Measurements from ENCODE around the gene PNPLA7. TPM values are rescaled to one million over a fixed set of nuclear protein-coding genes. Genes with fewer than 3 reads are reported as not detected.

PNPLA7 gene
- total and polyA plus RNA-seq, 7 donors: 1.8 to 12.2 (median 8.2) TPM

DNA sequence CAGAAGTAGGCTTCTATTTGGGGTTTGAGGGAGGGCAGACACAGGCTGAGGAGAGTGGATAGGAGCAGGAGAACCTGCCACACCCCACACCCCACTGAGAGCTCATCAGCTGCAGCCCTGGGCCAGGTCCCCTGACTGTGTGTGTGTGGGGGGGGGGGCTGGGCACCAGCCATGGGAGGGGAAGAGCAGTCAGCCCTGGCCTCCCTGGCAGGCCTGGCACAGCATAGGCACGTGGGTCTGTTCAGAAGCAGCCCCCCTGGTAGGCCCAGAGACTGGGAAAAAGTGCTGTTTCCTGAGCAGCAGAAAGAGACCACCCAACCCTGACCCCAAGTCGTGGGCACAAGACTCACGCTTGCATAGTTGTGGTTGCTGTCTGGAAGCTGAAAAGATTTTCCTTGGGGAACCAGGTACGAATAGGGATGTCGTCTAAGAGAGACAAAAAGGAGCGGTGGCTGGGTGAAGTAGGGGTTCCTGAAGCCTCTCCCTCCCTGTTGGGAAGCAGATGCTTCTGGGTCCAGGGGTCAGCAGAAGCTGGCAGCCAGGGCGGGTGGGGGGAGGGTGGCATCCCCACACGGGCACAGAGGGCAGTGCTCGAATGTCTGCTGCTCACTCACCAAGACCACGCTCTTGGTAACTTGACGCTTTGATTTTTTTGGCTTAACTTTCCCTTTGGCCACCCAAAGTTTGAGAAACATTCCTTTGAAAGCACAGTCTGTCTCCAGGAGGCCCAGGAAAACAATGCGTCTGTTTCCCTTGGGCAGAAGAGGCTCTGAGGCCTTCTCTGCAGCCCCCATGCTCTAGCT is 93.9 kb downstream of the PNPLA7 start:
- intact Hi-C loops (cut with DNase I): loop anchor here (5.0 to 10.0 kb wide), 2 partner anchors 34 to 149 kb away; partner anchors contain the start of genes ARRDC1, EXD3 and NOXA1
- DNase-seq: no peak
- Histone ChIP-seq H3K4me1 (peaks cover 0 to 52% (median 42%) of the 10 kb centered on the region in 4 donors), H3K27me3 (no peaks in the 10 kb centered on the region), H3K9me3 (no peaks in the 10 kb centered on the region), H3K27ac (no peak overlapping the region), H3K36me3 (peaks cover 0 to 11% (median 3%) of the 10 kb centered on the region in 4 donors), H3K4me3 (no peak overlapping the region)
- TF ChIP-seq EP300 (IDR thresholded peaks at IDR 0.05) (no peak), POLR2AphosphoS5 (IDR thresholded peaks at IDR 0.05) (no peak), POLR2A (IDR thresholded peaks at IDR 0.05) (no peak)
- TF ChIP-seq, protein P1, sequence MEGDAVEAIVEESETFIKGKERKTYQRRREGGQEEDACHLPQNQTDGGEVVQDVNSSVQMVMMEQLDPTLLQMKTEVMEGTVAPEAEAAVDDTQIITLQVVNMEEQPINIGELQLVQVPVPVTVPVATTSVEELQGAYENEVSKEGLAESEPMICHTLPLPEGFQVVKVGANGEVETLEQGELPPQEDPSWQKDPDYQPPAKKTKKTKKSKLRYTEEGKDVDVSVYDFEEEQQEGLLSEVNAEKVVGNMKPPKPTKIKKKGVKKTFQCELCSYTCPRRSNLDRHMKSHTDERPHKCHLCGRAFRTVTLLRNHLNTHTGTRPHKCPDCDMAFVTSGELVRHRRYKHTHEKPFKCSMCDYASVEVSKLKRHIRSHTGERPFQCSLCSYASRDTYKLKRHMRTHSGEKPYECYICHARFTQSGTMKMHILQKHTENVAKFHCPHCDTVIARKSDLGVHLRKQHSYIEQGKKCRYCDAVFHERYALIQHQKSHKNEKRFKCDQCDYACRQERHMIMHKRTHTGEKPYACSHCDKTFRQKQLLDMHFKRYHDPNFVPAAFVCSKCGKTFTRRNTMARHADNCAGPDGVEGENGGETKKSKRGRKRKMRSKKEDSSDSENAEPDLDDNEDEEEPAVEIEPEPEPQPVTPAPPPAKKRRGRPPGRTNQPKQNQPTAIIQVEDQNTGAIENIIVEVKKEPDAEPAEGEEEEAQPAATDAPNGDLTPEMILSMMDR (IDR thresholded peaks at IDR 0.05): no peak
- 86 to 87% methylated on average over 12 of the region's 12 CpGs for WGBS, 2 donors

DNA sequence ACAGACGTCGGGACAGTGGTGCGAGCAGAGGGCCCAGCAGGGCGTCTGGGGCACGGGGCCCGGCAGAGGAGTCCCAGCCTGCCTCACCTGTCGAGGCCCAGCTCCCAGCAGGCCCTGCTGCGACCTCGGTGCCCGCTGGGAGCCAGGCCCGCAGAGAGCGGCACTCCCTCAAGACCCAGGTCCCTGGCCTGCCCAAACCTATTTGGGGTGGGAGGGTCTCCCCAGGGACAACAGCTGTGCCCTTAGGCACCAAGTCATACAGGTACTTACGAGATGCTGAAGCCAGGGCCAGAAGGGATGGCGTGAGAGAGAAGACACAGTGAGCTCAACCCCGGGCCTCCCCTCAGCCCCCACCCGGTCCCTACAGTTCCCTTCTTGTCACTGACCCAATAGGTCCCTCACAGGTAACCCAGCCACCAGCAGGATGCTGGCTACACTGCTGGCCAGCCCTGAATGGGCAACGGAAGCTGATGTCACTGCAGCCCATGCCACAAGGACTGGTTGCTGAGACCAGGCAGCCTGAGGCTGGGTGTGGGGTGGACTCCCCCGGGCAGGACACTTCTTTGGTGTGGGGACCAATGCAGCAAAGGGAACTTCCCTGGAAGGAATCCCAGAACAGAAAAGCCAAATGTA is 94.7 kb downstream of the PNPLA7 start:
- peaks cover 0 to 52% (median 42%) of the 10 kb centered on the region in 4 donors for H3K4me1 ChIP-seq
- no peaks in the 10 kb centered on the region for H3K9me3 ChIP-seq
- H3K27ac ChIP-seq: peak overlapping the region in 3 of 4 donors; percentile 79 to 82 (median 81)
- H3K36me3 ChIP-seq: peaks cover 0 to 11% (median 3%) of the 10 kb centered on the region in 4 donors
- H3K4me3 ChIP-seq: no peak overlapping the region
- TF ChIP-seq POLR2AphosphoS5 (IDR thresholded peaks at IDR 0.05) (no peak), POLR2A (IDR thresholded peaks at IDR 0.05) (no peak), EP300 (IDR thresholded peaks at IDR 0.05) (no peak)
- TF ChIP-seq, protein P1 (IDR thresholded peaks at IDR 0.05): no peak
- whole genome bisulfite sequencing, 2 donors: 89 to 90% methylated on average over 18 of the region's 18 CpGs
- DNase-seq: peak; percentile 68
- intact Hi-C loops (cut with DNase I): loop anchor here (5.0 to 10.0 kb wide), 2 partner anchors 33 to 149 kb away; partner anchors contain the start of genes ARRDC1, EXD3 and NOXA1
- H3K27me3 ChIP-seq: no peaks in the 10 kb centered on the region

DNA sequence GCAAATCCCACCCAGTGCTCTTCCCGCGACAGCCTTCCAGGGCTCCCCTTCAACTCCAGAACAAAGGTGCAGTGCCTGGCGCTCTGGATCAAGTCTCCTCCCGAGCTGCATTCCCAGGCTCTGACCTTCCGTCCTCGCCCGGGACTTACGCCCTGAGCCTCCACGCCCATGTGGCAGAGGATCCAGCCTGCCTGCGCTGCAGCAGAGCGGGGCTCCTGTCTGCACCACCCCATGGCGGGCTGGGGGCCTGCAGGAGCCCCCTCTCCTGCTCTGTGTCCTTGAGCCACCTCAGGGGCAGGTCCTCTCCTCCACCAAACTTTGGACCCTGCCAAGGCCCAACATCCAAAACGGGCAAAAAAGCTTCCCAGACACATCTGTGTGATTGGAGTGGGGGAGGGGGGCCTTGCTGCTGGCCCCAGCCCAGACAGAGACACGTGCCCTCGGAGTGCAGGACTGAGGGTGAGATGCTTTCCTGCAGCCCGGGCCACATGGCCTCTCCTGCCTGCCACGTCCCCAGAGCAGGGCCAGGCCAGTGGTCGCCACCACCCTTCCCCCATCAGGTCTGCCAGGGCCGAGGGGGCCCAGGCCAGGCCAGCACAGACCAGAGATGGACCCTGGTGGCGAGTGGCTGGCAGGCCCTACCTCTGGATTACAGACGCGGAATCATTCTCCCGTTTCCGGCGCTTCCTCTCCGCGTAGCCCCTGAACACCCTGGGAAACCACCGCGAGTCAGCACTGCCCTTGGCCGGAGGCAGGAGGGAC is 95.4 kb downstream of the PNPLA7 start:
- H3K27ac ChIP-seq: peak overlapping the region; percentile 63 to 82 (median 80)
- H3K36me3 ChIP-seq: peaks cover 0 to 12% (median 4%) of the 10 kb centered on the region in 4 donors
- H3K9me3 ChIP-seq: no peaks in the 10 kb centered on the region
- no peaks in the 10 kb centered on the region for H3K27me3 ChIP-seq
- intact Hi-C loops (cut with DNase I): loop anchor here (5.0 to 10.0 kb wide), 2 partner anchors 32 to 150 kb away; partner anchors contain the start of genes ARRDC1, EXD3 and NOXA1
- H3K4me3 ChIP-seq: peak overlapping the region; percentile 35 to 61 (median 57)
- peaks cover 0 to 46% (median 39%) of the 10 kb centered on the region in 4 donors for H3K4me1 ChIP-seq
- no peak for TF ChIP-seq EP300 (IDR thresholded peaks at IDR 0.05)
- TF ChIP-seq POLR2AphosphoS5 (IDR thresholded peaks at IDR 0.05): peak in 1 of 4 donors; percentile 34
- TF ChIP-seq POLR2A (IDR thresholded peaks at IDR 0.05): peak in 1 of 2 donors; percentile 6
- DNase-seq: peak; percentile 81
- 47 to 68% methylated on average over 30 of the region's 30 CpGs for WGBS, 2 donors

DNA sequence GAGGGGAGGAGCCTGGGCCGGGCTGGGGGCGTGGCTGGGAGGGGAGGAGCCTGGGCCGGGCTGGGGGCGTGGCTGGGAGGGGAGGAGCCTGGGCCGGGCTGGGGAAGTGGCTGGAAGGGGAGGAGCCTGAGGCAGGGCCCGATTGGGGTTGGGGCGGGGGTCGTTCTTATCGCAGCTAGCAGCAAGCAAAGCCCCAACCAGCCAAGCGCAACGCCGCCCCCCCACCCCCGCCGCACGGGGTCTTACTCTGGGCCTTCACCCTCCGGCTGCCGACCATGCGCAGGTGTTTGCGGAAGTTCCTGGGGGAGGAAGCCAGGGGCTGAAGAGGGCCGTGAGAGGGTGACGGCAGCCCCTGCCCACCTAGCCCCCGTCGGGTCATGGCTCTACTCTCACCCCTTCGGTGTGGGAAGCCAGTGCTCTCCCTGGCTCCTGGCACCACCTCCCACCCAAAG is 96.0 kb downstream of the PNPLA7 start:
- no peaks in the 10 kb centered on the region for H3K27me3 ChIP-seq
- peak; percentile 88 for DNase-seq
- peaks cover 0 to 18% (median 7%) of the 10 kb centered on the region in 4 donors for H3K36me3 ChIP-seq
- 5 to 10% methylated on average over 22 to 23 of the region's 24 CpGs for WGBS, 2 donors
- H3K4me1 ChIP-seq: peaks cover 0 to 41% (median 34%) of the 10 kb centered on the region in 4 donors
- TF ChIP-seq POLR2AphosphoS5 (IDR thresholded peaks at IDR 0.05) (peak in 2 of 4 donors; percentile 15 to 41), POLR2A (IDR thresholded peaks at IDR 0.05) (peak in 1 of 2 donors; percentile 30)
- TF ChIP-seq, protein P1 (IDR thresholded peaks at IDR 0.05): no peak
- no peaks in the 10 kb centered on the region for H3K9me3 ChIP-seq
- intact Hi-C loops (cut with DNase I): loop anchor here (10.0 kb wide), 1 partner anchor 151 kb away; the partner anchor contains the start of gene ARRDC1
- peak overlapping the region; percentile 63 to 82 (median 80) for H3K27ac ChIP-seq
- H3K4me3 ChIP-seq: peak overlapping the region; percentile 35 to 61 (median 57)
